ENCODE data around the gene EEA1. TPM values are rescaled to one million over a fixed set of nuclear protein-coding genes. Genes with fewer than 3 reads are reported as not detected.

EEA1 gene
- total RNA-seq, 2 experiments from 2014 or later: 10.5 to 11.1 TPM

DNA sequence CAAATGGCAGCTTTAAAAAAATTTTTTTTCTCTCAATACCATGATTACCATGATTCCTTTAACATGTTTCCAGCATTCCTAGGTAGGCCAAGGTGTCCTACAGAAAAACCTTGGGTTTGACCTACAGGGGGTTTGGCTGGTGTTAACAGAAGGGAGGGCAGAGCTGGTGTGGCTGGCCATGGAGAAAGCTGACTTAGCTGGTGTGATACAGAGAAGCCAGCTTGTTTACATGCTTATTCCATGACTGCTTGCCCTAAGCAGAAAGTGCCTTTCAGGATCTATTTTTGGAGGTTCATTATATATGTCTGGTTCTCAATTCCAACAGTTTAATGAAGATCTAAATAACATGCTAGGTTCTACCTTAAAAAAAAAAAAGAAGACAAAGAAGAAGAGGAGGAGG is 68.6 kb downstream of the EEA1 start:
- ChIA-PET POLR2A (interaction anchor here (1.3 kb wide), 1 partner anchor 67 kb away, joined by 5 read pairs; no protein-coding TSS in a partner anchor), CTCF (interaction anchor here (1.1 kb wide), 1 partner anchor 11 kb away, joined by 3 read pairs; no protein-coding TSS in a partner anchor)
- H3K4me3 ChIP-seq (ENCODE audit: low read length): no peak overlapping the region
- H3K27ac ChIP-seq (ENCODE audit: low read depth in 1 of 2, low read length in 2 of 2): no peak overlapping the region
- TF ChIP-seq, protein P1, sequence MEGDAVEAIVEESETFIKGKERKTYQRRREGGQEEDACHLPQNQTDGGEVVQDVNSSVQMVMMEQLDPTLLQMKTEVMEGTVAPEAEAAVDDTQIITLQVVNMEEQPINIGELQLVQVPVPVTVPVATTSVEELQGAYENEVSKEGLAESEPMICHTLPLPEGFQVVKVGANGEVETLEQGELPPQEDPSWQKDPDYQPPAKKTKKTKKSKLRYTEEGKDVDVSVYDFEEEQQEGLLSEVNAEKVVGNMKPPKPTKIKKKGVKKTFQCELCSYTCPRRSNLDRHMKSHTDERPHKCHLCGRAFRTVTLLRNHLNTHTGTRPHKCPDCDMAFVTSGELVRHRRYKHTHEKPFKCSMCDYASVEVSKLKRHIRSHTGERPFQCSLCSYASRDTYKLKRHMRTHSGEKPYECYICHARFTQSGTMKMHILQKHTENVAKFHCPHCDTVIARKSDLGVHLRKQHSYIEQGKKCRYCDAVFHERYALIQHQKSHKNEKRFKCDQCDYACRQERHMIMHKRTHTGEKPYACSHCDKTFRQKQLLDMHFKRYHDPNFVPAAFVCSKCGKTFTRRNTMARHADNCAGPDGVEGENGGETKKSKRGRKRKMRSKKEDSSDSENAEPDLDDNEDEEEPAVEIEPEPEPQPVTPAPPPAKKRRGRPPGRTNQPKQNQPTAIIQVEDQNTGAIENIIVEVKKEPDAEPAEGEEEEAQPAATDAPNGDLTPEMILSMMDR (IDR thresholded peaks at IDR 0.05): no peak
- H3K36me3 ChIP-seq (ENCODE audit: insufficient read depth, low read length): peaks cover 26% of the 10 kb centered on the region
- intact Hi-C loops (cut with DNase I, micrococcal nuclease): no loop called here
- Mint-ChIP-seq H3K27ac (no peak overlapping the region), H3K27me3 (no peaks in the 10 kb centered on the region), H3K4me1 (ENCODE audit: low read depth) (peaks cover 15% of the 10 kb centered on the region), H3K4me3 (no peak overlapping the region), H3K36me3 (ENCODE audit: low read depth) (peaks cover 67% of the 10 kb centered on the region), H3K9me3 (no peaks in the 10 kb centered on the region)
- no peaks in the 10 kb centered on the region for H3K4me1 ChIP-seq (ENCODE audit: insufficient read depth, low read length)
- DNase-seq (no peak), ATAC-seq (ENCODE audit: poor library complexity) (no peak)
- no peaks in the 10 kb centered on the region for H3K9me3 ChIP-seq (ENCODE audit: control insufficient read depth in 1 of 2, insufficient read depth in 1 of 2, low read length in 2 of 2)
- no peaks in the 10 kb centered on the region for H3K27me3 ChIP-seq (ENCODE audit: control insufficient read depth in 1 of 2, insufficient read depth in 2 of 2, low read length in 2 of 2)

DNA sequence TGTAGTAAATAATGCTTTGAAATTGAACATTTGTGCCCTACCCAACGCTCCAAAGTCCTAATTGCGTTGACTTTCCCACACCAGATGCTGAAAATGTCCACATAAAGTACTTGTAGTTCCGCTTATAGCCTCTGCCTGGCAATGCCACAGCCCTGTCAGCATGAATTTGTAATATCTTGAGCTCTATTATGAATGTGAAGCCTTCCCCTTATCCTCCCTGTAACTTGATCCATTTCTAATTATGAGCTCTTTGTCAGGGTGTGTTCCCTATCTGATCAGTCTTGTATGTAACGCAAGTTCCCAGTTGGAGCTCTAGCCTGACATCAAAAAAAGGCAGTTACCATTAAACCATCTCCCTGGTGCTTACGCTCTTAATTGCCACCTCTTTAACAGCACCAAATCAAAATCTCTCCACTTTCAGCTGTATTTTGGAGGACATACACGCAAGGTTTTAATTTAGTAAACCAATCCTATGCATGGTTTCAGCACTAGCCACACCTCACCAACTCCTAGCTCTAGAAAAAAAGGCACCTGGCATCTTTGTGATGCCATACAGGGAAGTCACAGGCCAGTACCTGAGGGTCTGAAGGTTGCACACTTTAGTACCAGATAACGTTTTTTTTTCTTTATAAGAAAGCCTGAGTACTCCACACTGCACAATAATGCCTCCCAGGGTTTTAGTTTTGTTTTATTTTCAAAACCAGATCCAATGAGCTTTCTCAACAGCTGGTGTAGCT is 69.3 kb downstream of the EEA1 start:
- Histone ChIP-seq H3K27me3 (ENCODE audit: control insufficient read depth in 1 of 2, insufficient read depth in 2 of 2, low read length in 2 of 2) (no peaks in the 10 kb centered on the region), H3K4me1 (ENCODE audit: insufficient read depth, low read length) (no peaks in the 10 kb centered on the region), H3K36me3 (ENCODE audit: insufficient read depth, low read length) (peaks cover 26% of the 10 kb centered on the region), H3K27ac (ENCODE audit: low read depth in 1 of 2, low read length in 2 of 2) (no peak overlapping the region), H3K4me3 (ENCODE audit: low read length) (no peak overlapping the region), H3K9me3 (ENCODE audit: control insufficient read depth in 1 of 2, insufficient read depth in 1 of 2, low read length in 2 of 2) (no peaks in the 10 kb centered on the region)
- Mint-ChIP-seq H3K27me3 (no peaks in the 10 kb centered on the region), H3K36me3 (ENCODE audit: low read depth) (peaks cover 63% of the 10 kb centered on the region), H3K9me3 (no peaks in the 10 kb centered on the region), H3K4me3 (no peak overlapping the region), H3K4me1 (ENCODE audit: low read depth) (peaks cover 15% of the 10 kb centered on the region), H3K27ac (no peak overlapping the region)
- ATAC-seq (ENCODE audit: poor library complexity) (no peak), DNase-seq (no peak)
- ChIA-PET CTCF (no interaction called here), POLR2A (interaction anchor here (1.3 kb wide), 1 partner anchor 68 kb away, joined by 5 read pairs; no protein-coding TSS in a partner anchor)
- TF ChIP-seq, protein P1 (IDR thresholded peaks at IDR 0.05): no peak
- intact Hi-C loops (cut with DNase I, micrococcal nuclease): no loop called here

DNA sequence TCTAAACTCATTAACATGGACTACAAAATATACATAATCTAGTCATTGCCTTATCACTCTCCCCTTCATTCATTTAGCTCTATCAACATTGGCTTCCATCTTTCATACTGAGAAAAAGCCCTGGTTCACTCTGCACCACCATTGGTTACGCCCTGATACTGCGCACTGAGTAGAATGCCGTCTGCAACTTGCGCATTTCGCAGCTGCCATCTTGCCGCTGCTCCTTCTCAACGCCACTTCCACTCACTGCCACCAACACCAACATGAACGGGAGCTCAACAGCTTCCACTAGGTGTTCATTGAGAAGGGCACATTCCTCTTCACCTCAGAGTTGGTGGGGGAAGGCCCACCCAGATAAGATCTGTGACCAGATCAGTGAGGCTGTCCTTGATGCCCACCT is 71.3 kb downstream of the EEA1 start:
- no peak for DNase-seq
- H3K4me3 ChIP-seq (ENCODE audit: low read length): no peak overlapping the region
- H3K4me1 ChIP-seq (ENCODE audit: insufficient read depth, low read length): no peaks in the 10 kb centered on the region
- Mint-ChIP-seq H3K27me3 (no peaks in the 10 kb centered on the region), H3K9me3 (no peaks in the 10 kb centered on the region), H3K36me3 (ENCODE audit: low read depth) (peaks cover 64% of the 10 kb centered on the region), H3K27ac (no peak overlapping the region), H3K4me1 (ENCODE audit: low read depth) (peaks cover 12% of the 10 kb centered on the region), H3K4me3 (no peak overlapping the region)
- POLR2A ChIA-PET: interaction anchor here (0.6 kb wide), 1 partner anchor 17 kb away, joined by 3 read pairs; no protein-coding TSS in a partner anchor
- H3K27ac ChIP-seq (ENCODE audit: low read depth in 1 of 2, low read length in 2 of 2): no peak overlapping the region
- no peaks in the 10 kb centered on the region for H3K27me3 ChIP-seq (ENCODE audit: control insufficient read depth in 1 of 2, insufficient read depth in 2 of 2, low read length in 2 of 2)
- no peak for ATAC-seq (ENCODE audit: poor library complexity)
- no peaks in the 10 kb centered on the region for H3K9me3 ChIP-seq (ENCODE audit: control insufficient read depth in 1 of 2, insufficient read depth in 1 of 2, low read length in 2 of 2)
- peaks cover 15% of the 10 kb centered on the region for H3K36me3 ChIP-seq (ENCODE audit: insufficient read depth, low read length)
- intact Hi-C loops (cut with DNase I, micrococcal nuclease): no loop called here
- TF ChIP-seq, protein P1 (IDR thresholded peaks at IDR 0.05): no peak
- CTCF ChIA-PET: no interaction called here
